TTC549 (cell line): ENCODE results near the gene HLA-A.
"Not testable (repeated sequence)": the region's sequence is repeated elsewhere in the genome, so short reads cannot be mapped to it uniquely, and the experiment has no call there.

ENCODE experiments used
- FAIRE-seq: peaks from 2 replicates; lab custom pipeline; 2012; peaks lifted over from hg19 to GRCh38; lab: Jason Lieb, UNC

The HLA-A gene

DNA sequence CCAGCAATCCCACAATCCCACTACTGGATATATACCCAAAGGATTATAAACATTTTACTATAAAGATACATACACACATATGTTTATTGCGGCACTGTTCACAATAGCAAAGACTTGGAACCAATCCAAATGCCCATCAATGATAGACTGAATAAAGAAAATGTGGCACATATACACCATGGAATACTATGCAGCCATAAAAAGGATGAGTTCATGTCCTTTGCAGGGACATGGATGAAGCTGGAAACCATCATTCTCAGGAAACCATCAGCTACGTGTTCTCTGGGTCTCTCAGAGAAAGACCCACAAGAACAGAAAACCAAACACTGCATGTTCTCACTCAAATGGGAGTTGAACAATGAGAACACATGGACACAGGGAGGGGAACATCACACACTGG lies 21.4 kb downstream of the HLA-A start:
- FAIRE-seq, result not testable (repeated sequence)

- no peak for FAIRE-seq
These were observed 22.2 kb downstream of the HLA-A start for GRCh38 chr6:29964518-29964886.

- FAIRE-seq, result no peak
These were observed 22.7 kb downstream of the HLA-A start for GRCh38 chr6:29964887-29965562.

- FAIRE-seq, result no peak
These were observed 23.2 kb downstream of the HLA-A start for GRCh38 chr6:29965563-29965872.

- no peak for FAIRE-seq
These were observed 23.7 kb downstream of the HLA-A start for GRCh38 chr6:29965873-29966601.

DNA sequence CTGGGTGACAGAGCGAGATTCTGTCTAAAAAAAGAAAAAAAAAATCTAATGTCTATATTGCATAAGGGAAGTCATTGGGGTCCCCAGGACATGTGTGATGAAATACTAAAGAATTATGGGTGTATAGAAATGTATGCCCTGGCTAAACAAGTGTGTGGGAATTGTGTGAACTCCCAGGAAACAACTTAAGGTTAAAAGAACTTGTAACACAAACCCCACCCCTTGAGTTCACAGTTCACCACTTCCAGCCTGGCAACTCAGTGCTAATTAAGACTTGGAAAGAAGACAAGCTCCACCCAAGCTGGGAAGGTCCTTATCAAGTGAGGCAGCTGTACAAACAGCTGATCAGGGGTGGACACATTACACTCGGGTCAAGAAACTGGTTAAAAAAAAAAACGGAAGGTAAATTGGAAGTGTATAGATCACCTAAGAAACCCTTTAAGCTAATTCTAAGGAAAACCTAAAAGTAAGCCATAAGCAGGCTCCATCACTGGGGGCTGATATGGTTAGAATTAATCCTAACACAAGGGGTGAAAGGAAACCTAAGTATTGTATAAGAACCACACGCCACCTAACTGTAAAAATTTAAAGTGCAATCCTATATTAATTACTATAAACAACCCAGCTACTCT lies 25.2 kb downstream of the HLA-A start:
- FAIRE-seq, result no peak

GRCh38 chr6:29968130-29968529 lies 25.8 kb downstream of the HLA-A start:
- FAIRE-seq, result no peak

GRCh38 chr6:29968905-29969304 lies 26.6 kb downstream of the HLA-A start:
- no peak for FAIRE-seq

DNA sequence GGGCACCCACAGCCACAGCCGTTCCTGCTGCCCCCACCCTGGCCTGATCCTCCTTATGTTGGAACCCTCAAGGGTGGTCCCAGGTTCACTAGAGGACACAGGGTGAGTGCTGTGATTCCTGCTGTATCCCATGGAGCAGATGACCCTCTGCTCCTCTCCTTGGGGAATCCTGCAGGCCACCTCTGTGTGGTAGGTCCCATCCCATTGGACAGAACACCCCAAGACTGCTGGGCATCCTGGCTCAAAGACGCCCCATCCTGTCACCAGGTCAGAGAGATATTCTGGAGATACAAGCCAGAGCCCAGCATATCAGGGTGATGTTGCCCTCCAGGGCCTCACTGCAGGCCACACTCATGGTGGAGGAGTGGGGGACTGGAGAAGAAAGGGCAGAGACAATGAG lies 28.4 kb downstream of the HLA-A start:
- no peak for FAIRE-seq

GRCh38 chr6:29974901-29975560 lies 32.7 kb downstream of the HLA-A start:
- no peak for FAIRE-seq

DNA sequence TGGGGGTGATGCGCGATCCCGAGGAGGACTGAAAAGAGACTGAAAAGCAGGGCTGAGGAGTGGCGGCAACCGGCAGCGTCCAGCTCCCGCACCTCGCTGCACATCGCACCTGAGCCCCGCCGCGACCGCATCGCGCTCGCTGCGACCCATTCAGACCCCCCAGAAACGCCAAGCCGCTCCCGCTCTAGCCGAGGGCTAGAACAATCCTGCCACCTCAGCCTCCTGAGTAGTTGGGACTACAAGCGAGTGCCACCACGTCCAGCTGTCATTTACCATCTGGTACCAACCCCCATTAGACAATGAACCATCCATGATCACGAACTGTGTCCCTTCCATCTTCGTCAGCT lies 33.2 kb downstream of the HLA-A start:
- no peak for FAIRE-seq

GRCh38 chr6:29976253-29976587 lies 33.9 kb downstream of the HLA-A start:
- no peak for FAIRE-seq

DNA sequence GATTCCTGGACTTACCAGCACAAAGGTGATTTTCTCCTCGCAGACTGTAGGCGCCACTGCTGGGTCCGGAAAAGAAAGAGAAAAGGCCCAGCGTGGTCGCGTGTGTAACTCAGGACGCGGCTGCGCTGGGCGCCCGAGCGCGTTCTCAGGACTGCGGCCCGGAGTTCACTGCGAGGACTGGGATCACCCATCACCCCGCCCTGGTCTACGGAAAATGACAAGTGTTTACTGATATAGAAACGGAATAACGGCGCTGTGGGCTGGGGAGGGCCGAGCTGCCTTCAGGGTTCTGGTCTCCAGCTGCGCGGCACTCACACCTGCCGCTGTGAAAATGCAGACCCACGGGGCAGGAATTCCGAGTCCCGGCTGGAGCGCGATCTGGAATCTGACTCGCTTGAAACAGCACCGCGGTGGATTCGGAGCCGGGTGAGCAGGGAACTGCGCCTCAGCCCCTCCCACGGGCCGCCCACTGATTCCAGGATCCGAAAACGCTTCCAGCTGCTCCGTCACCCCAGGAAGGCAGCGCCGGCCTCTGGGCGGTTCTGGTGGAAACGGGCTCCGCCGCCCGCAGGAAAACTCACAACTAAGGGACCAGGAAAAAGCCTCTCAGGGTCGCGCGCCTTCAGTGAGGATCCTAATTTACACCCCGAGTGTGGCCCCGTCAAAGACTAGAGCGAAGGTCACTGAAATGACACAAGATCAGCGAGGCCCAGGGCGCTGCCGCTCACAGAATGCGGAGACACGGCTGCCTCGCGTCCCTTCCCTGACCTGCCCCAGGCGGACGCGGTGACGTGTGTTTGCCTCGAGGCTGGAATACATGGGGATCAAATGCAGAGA lies 34.5 kb downstream of the HLA-A start:
- FAIRE-seq, result no peak

DNA sequence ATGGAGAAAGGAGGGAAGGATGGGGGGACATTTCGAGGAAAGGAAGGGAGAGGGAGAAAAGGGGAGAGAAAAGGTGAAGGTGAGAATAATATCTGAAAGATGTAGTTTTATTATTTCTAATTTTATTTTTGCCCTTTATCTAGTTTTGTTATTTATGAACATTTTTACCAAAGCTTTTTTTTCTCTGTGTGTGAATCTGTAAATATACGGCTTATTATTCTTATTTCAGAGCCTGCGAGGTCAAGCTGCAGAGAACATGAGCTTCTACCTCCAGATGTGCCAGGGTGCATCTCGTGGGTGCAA lies 35.0 kb downstream of the HLA-A start:
- FAIRE-seq, result no peak

DNA sequence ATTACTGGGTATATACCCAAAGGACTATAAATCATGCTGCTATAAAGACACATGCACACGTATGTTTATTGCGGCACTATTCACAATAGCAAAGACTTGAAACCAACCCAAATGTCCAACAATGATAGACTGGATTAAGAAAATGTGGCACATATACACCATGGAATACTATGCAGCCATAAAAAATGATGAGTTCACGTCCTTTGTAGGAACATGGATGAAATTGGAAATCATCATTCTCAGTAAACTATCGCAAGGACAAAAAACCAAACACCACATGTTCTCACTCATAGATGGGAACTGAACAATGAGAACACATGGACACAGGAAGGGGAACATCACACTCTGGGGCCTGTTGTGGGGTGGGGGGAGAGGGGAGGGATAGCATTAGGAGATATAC lies 37.7 kb downstream of the HLA-A start:
- not testable (repeated sequence) for FAIRE-seq

DNA sequence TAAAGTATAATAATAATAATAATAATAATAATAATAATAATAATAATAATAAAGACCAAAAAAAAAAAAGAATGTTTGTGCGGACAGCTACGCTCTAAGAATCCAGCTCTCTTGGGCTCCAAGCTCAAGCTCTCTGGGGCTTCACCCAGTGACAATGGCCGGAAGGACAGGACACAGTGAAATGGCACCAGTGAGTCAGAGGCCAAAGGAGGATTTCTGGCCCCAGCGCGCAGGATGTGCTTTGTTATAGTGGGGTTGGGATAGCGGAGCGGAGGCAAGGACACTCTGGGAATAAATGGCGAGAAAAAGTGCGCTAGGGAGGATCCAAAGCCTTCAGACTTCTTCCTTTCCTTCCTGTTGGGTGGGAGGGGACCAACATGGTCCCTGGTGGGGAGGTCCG lies 38.2 kb downstream of the HLA-A start:
- FAIRE-seq, result no peak

GRCh38 chr6:29981211-29981812 lies 39.0 kb downstream of the HLA-A start:
- no peak for FAIRE-seq

GRCh38 chr6:29982097-29982496 lies 39.8 kb downstream of the HLA-A start:
- FAIRE-seq, result no peak

DNA sequence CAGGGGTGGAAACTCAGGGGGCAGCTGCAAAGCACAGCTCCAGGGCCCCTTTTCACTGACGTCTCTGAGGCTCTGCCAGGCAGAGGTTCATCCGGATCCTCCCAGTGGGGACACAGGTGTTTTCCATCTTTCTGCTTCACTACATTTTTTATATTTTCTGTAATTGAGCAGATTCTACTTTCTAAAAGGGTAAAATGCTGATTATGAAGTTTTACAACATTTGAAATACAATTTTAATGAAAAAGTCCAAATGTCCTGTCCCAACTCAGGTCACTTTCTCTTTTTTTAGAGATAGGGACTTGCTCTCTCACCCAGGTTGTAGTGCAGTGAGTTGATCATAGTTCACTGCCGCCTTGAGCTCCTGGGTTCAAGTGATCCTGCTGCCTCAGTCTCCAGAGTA lies 41.9 kb downstream of the HLA-A start:
- no peak for FAIRE-seq

DNA sequence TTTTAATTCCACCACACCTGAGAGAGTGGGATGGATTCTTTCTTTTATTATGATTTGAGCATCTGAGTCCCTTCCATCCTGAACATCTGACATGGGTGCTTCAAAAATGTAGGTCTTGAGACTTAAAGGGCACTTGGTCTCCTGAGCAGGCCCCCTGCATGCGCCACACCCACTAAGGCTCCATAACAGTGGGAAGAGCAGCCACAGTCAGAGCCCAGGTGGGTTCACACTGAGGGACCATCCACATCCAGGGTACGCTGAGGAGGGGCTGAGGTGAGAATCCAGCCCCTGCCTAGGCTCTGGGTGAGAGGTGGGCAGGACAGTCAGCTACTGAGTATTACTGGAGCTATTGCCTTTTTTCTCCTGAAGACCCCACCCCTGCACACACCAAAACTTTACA lies 42.7 kb downstream of the HLA-A start:
- no peak for FAIRE-seq

GRCh38 chr6:29986179-29986781 lies 43.9 kb downstream of the HLA-A start:
- FAIRE-seq, result no peak

GRCh38 chr6:29989211-29989610 lies 46.9 kb downstream of the HLA-A start:
- no peak for FAIRE-seq
